GM21619 (cell line): ENCODE measurements around the gene GNG12.

Source experiments
- ATAC-seq: cut with Tn5 transposase; IDR thresholded peaks from one replicate; pipeline ENCODE4 v1.9.1; 2021; ENCODE audit not compliant: unreplicated experiment

The GNG12 gene

GRCh38 chr1:67713057-67713846 is 120.0 kb downstream of the GNG12 start:
- ATAC-seq: no peak

- no peak for ATAC-seq
Measured at GRCh38 chr1:67711855-67712212, 121.4 kb downstream of the GNG12 start.

GRCh38 chr1:67711158-67711854 is 122.0 kb downstream of the GNG12 start:
- ATAC-seq: no peak

DNA sequence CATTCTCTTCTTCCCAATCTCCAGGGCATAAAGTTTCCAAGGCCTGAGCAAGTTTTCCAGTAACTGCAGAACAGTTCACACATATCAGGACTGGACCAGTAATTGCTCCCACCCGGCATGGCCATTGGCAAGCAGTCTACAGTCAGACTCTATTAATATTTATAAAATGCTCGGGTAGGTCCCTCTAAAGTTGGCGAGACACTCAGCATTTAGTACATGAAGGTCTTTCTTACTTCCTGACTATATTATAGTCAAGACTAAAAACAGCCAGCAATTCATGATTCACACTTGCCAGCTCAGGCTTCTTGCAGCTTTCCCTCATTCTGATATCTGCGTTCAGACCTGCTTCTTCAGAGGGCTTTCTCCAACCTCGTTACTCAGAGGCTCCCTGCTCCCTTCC is 122.8 kb downstream of the GNG12 start:
- no peak for ATAC-seq

- ATAC-seq: no peak
Measured at GRCh38 chr1:67708606-67709005, 124.7 kb downstream of the GNG12 start.

DNA sequence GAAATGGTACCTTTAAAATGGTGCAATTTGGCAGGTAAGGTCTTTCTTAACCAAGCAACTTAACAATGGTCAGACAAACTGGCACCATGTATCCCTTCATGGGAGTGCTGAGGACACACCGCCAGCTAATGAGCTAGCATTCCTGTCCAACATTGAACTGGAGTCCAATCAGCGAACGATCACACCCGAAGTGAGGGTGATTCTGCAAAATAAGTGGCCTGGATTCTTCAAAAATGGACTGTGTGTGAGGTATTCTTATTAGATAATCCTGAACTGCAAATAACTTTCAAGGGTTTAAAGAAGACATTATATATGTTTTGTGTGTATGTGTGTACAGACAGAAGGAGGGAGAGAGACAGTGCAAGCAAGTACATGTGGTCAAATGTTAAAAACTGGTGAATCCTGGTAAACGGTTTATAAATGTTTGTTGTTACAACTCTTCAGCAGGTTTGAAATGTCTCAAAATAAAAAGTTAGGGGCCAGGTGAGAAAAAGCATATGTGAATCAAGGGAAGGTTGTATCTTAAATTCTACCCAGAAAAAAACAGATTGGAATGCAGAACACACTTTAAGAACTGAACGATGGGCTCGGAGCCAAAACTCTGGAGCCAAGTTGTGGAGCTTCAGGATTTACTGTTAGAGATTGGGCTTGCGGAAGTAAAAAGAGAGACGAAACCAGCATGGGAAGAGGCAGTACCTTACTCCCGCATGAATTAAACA is 127.4 kb downstream of the GNG12 start:
- no peak for ATAC-seq

- ATAC-seq: no peak
Measured at GRCh38 chr1:67704351-67704750, 128.9 kb downstream of the GNG12 start.

DNA sequence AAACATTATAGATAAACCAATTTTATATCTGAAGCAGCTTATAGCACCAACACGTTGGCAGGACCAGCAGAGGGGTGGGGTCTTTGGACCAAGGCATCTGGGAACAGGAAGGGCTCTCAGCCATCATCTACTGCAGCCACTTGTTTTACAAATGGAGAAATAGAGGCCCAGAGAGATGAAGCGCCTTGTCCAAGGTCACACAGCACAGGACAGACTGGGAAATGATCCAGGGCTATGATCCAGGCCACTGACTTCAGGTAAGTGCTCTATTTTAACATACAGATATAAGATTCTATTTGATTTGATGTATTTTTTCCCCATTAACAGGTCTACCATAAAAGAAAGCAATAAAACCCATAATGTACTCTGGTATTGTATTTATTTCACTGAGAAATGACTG is 131.4 kb downstream of the GNG12 start:
- no peak for ATAC-seq

DNA sequence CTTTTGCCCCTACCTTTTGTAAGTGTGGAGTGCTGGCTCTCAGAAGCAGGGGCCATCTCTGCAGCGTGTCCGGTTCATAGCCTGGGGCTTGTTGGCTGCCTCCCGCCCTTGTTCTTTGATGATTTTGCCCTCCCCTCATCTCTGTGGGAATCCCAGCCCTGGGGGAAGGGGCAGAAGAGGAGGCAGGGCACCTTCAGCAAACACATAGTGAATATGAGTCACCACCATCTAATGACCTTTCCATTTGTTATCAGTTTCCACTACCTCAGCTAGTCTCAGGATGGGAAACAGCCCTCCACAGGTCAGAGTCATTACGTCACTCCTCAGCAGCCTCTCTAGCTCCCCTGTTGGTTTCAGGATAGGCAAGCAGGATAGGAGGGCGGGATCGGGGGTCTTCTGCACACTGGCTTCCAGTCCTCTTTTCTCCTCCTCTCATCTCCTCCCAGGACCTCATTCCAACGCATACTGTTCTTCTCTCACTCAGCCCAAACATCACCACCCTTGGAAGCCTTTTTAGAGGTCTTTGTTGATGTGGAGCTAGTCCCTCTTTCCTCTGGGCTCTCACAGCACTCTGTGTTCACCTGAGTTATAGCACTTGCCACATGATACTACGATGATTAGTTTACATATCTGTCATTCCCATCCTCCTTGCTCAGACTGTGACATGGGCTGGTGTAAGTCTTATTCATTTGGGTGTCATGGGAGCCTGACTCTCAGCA is 132.4 kb downstream of the GNG12 start:
- ATAC-seq: peak; percentile 51

DNA sequence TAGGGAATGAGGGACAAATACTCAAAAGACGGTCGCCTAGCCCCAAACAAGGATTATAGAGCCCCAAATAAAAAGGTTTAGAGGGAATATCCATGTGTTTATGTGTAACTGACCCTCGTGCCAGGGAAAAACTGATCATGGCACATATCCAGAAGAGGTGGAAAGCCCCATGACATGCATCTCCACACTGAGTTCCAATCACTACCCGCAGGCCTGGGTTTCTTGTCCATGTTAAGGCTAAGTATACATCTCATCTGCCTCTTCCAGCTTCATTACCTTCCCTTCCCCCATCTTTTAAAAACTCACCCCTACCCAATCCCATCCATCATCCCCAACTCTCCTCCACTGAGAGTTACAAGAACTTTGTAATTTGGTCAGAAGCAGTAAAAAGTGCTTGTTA is 133.0 kb downstream of the GNG12 start:
- no peak for ATAC-seq

DNA sequence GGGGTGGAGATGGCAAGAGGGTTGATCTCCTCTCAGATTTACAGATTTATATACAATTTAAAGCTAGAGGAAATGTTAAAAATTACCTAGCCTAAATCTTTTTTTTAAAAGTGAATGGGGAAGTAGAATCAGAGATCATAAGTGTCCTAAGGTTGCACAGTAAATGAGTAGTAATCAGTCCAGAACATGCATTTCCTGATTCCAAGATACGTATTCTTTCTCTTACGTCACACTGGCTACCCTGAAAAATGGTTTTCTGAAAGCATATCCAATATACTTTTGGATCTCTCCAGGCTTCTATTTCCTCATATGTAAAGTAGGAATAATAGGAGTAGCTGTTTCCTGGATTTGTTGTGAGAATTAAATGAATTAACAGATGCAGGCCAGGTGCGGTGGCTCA is 136.6 kb downstream of the GNG12 start:
- ATAC-seq: no peak

GRCh38 chr1:67695963-67696362 is 137.3 kb downstream of the GNG12 start:
- ATAC-seq: no peak

DNA sequence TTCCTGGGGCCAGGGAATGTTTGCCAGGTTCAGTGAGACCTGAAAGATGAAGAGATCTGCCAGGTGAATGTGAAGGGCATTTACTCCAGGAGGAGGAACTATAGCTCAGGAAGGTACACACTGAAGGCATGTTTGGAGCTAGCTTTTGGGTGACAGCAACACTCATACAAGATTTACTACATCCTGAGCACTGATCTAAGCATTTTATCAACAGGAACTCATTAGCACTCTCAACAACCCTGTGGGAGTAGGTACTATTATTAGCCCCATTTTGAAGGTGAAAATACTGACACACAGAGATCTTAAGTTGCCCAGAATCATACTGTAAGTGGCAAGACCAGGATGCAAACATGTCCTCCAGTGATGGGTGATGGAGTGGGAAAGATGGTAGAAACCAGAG is 141.6 kb downstream of the GNG12 start:
- no peak for ATAC-seq

DNA sequence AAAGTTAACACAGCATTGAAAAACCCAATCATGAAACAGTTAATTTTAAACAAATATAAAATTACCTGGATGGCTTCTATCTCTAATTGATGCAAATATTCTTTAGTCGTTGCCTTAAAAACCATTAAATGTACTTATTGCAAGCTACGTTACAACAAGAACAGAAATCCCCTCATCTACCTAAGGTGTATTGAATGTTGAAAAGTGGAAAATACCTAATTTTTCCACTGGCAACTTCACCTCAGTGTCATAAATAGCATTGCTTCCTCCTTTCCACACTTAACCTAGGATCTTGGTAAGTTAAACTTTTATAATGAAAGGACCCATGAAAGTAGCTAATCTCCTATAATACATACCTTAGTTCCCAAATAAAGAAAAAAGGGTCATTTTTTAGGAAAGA is 142.9 kb downstream of the GNG12 start:
- no peak for ATAC-seq

GRCh38 chr1:67690018-67690363 is 143.3 kb downstream of the GNG12 start:
- ATAC-seq: no peak

- ATAC-seq: no peak
Measured at GRCh38 chr1:67689267-67690017, 143.8 kb downstream of the GNG12 start.

- no peak for ATAC-seq
Measured at GRCh38 chr1:67688526-67689219, 144.6 kb downstream of the GNG12 start.

- no peak for ATAC-seq
Measured at GRCh38 chr1:67687649-67688048, 145.6 kb downstream of the GNG12 start.

DNA sequence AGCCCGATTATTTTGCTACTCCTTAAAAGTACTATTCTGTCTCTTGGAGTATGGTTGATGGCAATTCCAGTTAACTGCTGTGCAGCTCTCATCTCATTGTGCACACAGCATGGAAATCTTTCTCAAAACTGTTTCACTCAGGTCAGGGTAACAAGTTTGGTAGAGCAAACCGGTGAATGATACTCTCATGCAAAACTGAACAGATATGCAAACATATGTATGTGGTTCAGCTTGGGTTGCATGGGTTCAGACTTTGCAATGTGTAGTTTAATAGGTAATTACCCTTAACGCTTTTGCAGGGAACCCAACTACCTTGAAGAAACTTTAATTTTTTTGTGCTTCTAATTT is 146.1 kb downstream of the GNG12 start:
- no peak for ATAC-seq
